ENCODE data around the gene ATP6AP2. TPM values are rescaled to one million over a fixed set of nuclear protein-coding genes. Genes with fewer than 3 reads are reported as not detected.

ATP6AP2 gene
- total RNA-seq, 4 donors from 2014 or later: 106 to 141 (median 115) TPM

- Histone ChIP-seq H3K4me3 (no peak overlapping the region), H3K36me3 (peaks cover 0 to 20% of the 10 kb centered on the region in 2 donors), H3K27ac (no peak overlapping the region), H3K27me3 (no peaks in the 10 kb centered on the region), H3K4me1 (no peaks in the 10 kb centered on the region), H3K9me3 (no peaks in the 10 kb centered on the region)
- no peak for ATAC-seq
- WGBS, 2 donors (ENCODE audit: low coverage in 1 of 2): 43 to 51% methylated on average over 3 of the region's 3 CpGs
- TF ChIP-seq POLR2A (IDR thresholded peaks at IDR 0.05): no peak
- no peak for TF ChIP-seq POLR2AphosphoS5 (IDR thresholded peaks at IDR 0.05)
- TF ChIP-seq CTCF (IDR thresholded peaks at IDR 0.05): no peak
- no peak for TF ChIP-seq EP300 (IDR thresholded peaks at IDR 0.05)
Observed at GRCh38 chrX:40607381-40607780, 26.6 kb downstream of the ATP6AP2 start.

DNA sequence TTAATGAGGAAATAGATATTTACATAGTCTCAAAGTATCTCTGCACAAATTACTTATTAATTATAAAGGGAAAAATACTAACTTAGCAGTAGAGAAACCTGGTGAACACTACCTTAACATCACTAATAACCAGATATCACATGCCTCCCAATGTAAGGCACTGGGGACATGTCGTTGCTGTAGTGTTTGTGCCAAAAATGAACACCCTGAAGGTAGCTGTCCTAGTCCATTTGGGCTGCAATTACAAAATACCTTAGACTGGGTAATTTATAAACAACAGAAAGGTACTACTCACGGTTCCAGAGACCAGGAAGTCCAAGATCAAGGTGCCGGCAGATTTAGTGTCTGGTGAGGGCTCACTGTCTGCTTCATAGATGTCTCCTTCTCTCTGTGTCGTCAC, 31.7 kb downstream of the ATP6AP2 start:
- H3K36me3 ChIP-seq: no peaks in the 10 kb centered on the region
- H3K27ac ChIP-seq: no peak overlapping the region
- TF ChIP-seq EP300 (IDR thresholded peaks at IDR 0.05): no peak
- no peak for TF ChIP-seq POLR2A (IDR thresholded peaks at IDR 0.05)
- TF ChIP-seq CTCF (IDR thresholded peaks at IDR 0.05): no peak
- TF ChIP-seq POLR2AphosphoS5 (IDR thresholded peaks at IDR 0.05): no peak
- no peaks in the 10 kb centered on the region for H3K27me3 ChIP-seq
- 63 to 100% methylated on average over 1 to 4 of the region's 4 CpGs for WGBS, 2 donors (ENCODE audit: low coverage in 1 of 2)
- H3K9me3 ChIP-seq: no peaks in the 10 kb centered on the region
- no peaks in the 10 kb centered on the region for H3K4me1 ChIP-seq
- no peak overlapping the region for H3K4me3 ChIP-seq
- ATAC-seq: no peak

GRCh38 chrX:40615976-40616375, 35.2 kb downstream of the ATP6AP2 start:
- Histone ChIP-seq H3K27ac (no peak overlapping the region), H3K9me3 (no peaks in the 10 kb centered on the region), H3K36me3 (no peaks in the 10 kb centered on the region), H3K27me3 (no peaks in the 10 kb centered on the region), H3K4me3 (no peak overlapping the region), H3K4me1 (no peaks in the 10 kb centered on the region)
- no peak for TF ChIP-seq POLR2A (IDR thresholded peaks at IDR 0.05)
- whole genome bisulfite sequencing, 2 donors (ENCODE audit: low coverage in 1 of 2): 62 to 77% methylated on average over 9 of the region's 9 CpGs
- ATAC-seq: no peak

- no peaks in the 10 kb centered on the region for H3K9me3 ChIP-seq
- H3K4me1 ChIP-seq: no peaks in the 10 kb centered on the region
- H3K27me3 ChIP-seq: no peaks in the 10 kb centered on the region
- H3K4me3 ChIP-seq: no peak overlapping the region
- no peak overlapping the region for H3K27ac ChIP-seq
- H3K36me3 ChIP-seq: no peaks in the 10 kb centered on the region
- TF ChIP-seq POLR2A (IDR thresholded peaks at IDR 0.05): no peak
- no peak for ATAC-seq
- 42 to 100% methylated on average over 2 of the region's 7 CpGs for WGBS, 2 donors (ENCODE audit: low coverage in 1 of 2)
Observed at GRCh38 chrX:40617566-40617965, 36.8 kb downstream of the ATP6AP2 start.

- H3K27me3 ChIP-seq: no peaks in the 10 kb centered on the region
- TF ChIP-seq CTCF (IDR thresholded peaks at IDR 0.05): no peak
- no peak for TF ChIP-seq EP300 (IDR thresholded peaks at IDR 0.05)
- whole genome bisulfite sequencing, 2 donors (ENCODE audit: low coverage in 1 of 2): 67% methylated on average over 1 to 2 of the region's 18 CpGs
- no peak overlapping the region for H3K27ac ChIP-seq
- ATAC-seq: no peak
- H3K4me1 ChIP-seq: no peaks in the 10 kb centered on the region
- H3K9me3 ChIP-seq: no peaks in the 10 kb centered on the region
- H3K36me3 ChIP-seq: peaks cover 0 to 7% of the 10 kb centered on the region in 2 donors
- H3K4me3 ChIP-seq: no peak overlapping the region
Observed at GRCh38 chrX:40622479-40623138, 41.8 kb downstream of the ATP6AP2 start.

- no peak for TF ChIP-seq POLR2AphosphoS5 (IDR thresholded peaks at IDR 0.05)
- no peak for TF ChIP-seq CTCF (IDR thresholded peaks at IDR 0.05)
- no peak for TF ChIP-seq POLR2A (IDR thresholded peaks at IDR 0.05)
- no peak for TF ChIP-seq EP300 (IDR thresholded peaks at IDR 0.05)
- H3K27me3 ChIP-seq: no peaks in the 10 kb centered on the region
- H3K4me3 ChIP-seq: no peak within 1 kb of the TSS
- no peaks in the 10 kb centered on the region for H3K9me3 ChIP-seq
- ATAC-seq: no peak
- no peak within 1 kb of the TSS for H3K27ac ChIP-seq
- WGBS, 2 donors (ENCODE audit: low coverage in 1 of 2): 89% methylated on average over 24 of the region's 38 CpGs; no CpG with 5 or more reads in 1 of the 2 donors
- H3K36me3 ChIP-seq: peaks cover 0 to 12% of the 10 kb centered on the region in 2 donors
- no peaks in the 10 kb centered on the region for H3K4me1 ChIP-seq
Observed at GRCh38 chrX:40623139-40623536, 42.4 kb downstream of the ATP6AP2 start, which contains the start of gene MPC1L. MPC1L (plus strand) TSS chrX:40623428; CDS start chrX:40623566, 138 bp downstream.
